Measurements from ENCODE around the gene SCUBE1.

DNA sequence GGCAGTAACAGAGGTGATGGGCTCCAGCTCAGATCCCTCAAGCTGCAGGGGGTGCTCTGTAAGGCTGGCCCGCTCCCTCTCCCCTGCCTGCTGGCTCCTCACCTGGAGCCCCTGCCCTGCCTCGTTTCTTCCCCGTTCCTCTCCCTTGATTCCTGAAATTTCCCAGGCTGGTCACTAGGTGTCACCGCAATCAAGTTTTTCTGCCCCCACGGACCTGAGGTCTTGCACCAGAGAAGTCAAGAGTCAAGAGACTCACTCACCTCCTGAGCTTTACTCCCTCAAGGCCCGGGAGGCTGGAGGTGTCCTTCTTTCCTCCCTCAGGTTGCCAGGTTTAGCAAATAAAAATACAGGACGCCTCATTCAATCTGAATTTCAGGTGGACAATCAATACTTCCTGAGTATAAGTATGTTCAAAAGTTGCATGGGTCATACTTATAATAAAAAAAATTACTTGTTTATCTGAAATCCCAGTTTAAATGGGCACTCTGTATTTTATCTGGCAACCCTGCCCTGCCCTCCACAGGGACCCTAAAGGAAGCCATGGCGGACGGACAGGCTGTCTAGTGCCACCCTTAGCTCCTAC is 69.2 kb downstream of the SCUBE1 start:
- TF ChIP-seq, protein P1, sequence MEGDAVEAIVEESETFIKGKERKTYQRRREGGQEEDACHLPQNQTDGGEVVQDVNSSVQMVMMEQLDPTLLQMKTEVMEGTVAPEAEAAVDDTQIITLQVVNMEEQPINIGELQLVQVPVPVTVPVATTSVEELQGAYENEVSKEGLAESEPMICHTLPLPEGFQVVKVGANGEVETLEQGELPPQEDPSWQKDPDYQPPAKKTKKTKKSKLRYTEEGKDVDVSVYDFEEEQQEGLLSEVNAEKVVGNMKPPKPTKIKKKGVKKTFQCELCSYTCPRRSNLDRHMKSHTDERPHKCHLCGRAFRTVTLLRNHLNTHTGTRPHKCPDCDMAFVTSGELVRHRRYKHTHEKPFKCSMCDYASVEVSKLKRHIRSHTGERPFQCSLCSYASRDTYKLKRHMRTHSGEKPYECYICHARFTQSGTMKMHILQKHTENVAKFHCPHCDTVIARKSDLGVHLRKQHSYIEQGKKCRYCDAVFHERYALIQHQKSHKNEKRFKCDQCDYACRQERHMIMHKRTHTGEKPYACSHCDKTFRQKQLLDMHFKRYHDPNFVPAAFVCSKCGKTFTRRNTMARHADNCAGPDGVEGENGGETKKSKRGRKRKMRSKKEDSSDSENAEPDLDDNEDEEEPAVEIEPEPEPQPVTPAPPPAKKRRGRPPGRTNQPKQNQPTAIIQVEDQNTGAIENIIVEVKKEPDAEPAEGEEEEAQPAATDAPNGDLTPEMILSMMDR (IDR thresholded peaks at IDR 0.05), result peak; percentile 61 to 82 (median 80)
- TF ChIP-seq POLR2A (IDR thresholded peaks at IDR 0.05; ENCODE audit: low read depth) (no peak), POLR2AphosphoS5 (IDR thresholded peaks at IDR 0.05) (no peak)
